HG03103 (cell line): ENCODE measurements around the gene TMEM151B.

Experiments
- ATAC-seq: cut with Tn5 transposase; IDR thresholded peaks from one replicate; pipeline ENCODE4 v1.9.1; 2021; ENCODE audit warnings: low read depth; ENCODE audit not compliant: unreplicated experiment

TMEM151B gene

GRCh38 chr6:44232676-44233566 is 37.3 kb upstream of the TMEM151B start:
- ATAC-seq = no peak

GRCh38 chr6:44233567-44234100 is 36.6 kb upstream of the TMEM151B start:
- ATAC-seq = no peak

DNA sequence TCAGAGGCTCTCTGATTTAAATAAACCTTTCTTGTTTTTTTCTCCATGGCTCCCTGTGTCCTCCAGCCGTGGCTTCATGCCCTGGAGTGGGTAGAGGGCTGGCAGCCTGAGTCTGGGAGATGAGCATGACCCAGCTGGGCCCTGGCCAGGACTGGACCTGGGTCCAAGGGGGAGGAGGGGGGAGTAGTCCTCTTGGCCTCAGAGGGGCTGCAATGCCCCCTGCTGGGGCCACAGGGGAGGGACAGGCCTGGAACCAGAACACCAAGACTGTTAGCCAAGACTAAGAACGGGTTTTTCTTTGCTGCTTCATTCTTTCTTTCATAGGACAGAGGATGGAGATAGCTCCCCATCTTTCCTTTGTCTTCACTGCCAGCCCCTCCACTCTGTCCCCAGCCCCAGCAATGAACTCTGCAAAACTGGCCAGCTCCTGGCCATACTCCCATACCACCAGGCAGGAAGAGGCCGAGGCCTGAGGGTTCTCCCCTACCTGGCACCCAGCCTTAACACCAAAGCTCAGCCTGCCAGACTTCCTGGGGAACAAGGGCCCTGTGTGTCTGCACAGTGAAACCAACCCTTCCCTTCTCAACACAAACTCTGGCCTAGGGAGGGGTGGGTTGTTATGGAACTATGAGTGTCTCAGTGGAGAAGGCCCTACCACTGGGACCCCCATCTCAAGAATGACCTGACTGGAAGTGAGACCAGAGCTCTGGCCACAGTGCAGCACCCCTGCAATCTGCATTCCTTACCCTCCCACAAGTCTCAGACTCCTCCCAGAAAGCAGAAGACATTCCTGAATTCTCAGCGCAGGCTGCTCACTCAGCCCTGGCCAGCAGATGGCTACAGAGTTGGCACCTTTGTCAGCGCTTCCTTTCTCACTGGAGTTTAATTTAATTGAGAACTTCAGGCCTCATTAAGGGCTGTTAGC is 35.9 kb upstream of the TMEM151B start:
- no peak for ATAC-seq

DNA sequence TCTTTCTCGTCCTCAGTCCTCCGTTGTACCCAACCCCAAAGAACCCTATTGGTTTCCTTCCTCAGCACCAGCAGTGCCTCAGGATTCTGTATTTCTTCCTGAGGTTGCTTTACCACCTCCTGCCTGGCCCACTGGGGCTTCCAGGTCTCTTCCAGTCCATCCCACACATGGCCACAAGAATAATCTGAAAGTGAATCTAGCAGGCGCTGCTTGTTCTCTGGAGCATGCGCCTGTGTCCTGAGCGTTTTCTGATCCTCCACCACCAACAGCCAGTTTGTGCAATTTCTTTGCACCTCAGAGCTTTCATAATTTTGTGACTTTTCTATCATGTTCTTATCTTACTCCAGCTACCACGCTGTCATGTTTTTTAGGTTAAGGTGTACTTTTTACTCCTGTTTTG is 35.0 kb upstream of the TMEM151B start:
- ATAC-seq = no peak

- ATAC-seq = no peak
Observed at GRCh38 chr6:44235891-44236516, 34.2 kb upstream of the TMEM151B start.

GRCh38 chr6:44237021-44237812 is 33.0 kb upstream of the TMEM151B start:
- peak; percentile 40 for ATAC-seq

- ATAC-seq = peak; percentile 85
Observed at GRCh38 chr6:44237813-44238433, 32.3 kb upstream of the TMEM151B start.

GRCh38 chr6:44238687-44239350 is 31.4 kb upstream of the TMEM151B start:
- ATAC-seq = no peak

- no peak for ATAC-seq
Observed at GRCh38 chr6:44243345-44243744, 26.9 kb upstream of the TMEM151B start.

DNA sequence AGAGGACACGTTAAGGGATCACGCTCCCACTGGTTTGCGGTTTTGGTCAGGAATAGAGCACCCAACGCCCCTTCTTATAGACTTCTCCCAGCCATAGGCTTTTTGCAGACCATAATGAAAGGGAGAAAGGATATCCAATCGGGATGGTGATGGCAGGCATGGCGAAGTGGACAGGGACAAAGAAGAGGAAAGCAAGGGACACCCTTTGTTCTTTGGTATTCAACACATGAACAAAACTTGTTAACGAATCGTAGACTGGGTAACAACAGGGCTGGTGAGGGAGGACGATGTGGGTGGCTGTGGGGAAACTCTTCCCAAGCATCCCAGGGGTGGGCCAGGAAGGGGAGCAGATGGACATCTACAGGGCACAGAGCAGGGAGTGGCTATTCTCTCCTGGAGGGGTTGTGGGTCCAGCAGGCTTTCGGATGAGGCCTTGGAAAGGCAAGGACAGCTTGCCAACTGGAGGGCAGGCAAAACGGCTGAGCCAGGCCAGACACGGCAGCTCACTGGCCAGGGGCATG is 24.8 kb upstream of the TMEM151B start:
- ATAC-seq = no peak

DNA sequence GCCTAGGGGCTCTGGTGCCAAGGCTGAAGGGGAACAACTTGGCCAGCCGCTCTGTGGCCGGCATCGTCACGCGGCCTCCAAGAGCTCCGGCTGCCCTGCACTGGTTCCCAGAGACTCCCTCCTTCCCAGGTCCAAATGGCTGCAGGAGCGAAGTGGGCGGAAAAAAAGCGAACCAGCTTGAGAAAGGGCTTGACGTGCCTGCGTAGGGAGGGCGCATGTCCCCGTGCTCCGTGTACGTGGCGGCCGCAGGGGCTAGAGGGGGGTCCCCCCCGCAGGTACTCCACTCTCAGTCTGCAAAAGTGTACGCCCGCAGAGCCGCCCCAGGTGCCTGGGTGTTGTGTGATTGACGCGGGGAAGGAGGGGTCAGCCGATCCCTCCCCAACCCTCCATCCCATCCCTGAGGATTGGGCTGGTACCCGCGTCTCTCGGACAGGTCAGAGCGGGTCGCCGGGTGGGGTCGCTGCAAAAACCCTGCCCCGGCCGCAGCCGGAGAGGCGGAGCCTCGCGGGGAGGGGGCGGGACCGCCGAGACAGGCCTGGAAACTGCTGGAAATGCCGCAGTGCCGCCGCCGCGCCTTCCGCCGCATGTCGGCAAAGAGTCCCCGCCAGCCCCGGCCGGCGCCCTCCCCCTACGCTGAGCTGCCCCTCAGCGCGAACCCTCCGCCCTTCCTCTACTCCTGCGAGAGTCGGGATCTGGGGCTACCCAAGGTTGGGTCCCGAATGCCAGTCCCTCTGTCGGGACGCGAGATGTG is 24.2 kb upstream of the TMEM151B start:
- ATAC-seq = peak; percentile 34

GRCh38 chr6:44246663-44247337 is 23.4 kb upstream of the TMEM151B start, which contains the start of gene HSP90AB1:
Gene HSP90AB1, plus strand, starts transcription at chr6:44247101. Its CDS starts 1,529 bp downstream, at chr6:44248630.
- peak; percentile 43 for ATAC-seq

GRCh38 chr6:44247338-44248302 is 22.6 kb upstream of the TMEM151B start:
- ATAC-seq = no peak

GRCh38 chr6:44248579-44248978 is 21.7 kb upstream of the TMEM151B start:
- ATAC-seq = no peak

DNA sequence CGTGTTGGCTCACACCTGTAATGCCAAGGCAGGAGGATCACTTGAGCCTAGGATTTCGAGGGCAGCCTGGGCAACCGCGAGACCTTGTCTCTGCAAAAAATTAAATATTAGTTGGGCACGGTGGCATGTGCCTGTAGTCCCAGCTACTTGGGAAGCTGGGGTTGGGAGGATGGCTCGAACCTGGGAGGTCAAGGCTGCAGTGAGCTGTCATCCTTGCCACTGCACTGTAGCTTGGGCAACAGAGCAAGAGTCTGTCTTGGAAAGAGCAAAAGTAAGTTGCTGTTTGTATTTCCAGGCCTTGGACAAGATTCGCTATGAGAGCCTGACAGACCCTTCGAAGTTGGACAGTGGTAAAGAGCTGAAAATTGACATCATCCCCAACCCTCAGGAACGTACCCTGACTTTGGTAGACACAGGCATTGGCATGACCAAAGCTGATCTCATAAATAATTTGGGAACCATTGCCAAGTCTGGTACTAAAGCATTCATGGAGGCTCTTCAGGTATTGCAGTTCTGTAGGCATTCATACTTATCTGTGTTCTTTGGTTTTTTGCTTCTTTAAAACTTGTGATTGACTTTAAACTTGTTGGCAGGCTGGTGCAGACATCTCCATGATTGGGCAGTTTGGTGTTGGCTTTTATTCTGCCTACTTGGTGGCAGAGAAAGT is 21.0 kb upstream of the TMEM151B start:
- ATAC-seq = no peak
